HG03354 (cell line): ENCODE measurements around the gene MGRN1.

ENCODE experiments used
- ATAC-seq: cut with Tn5 transposase; IDR thresholded peaks from one replicate; pipeline ENCODE4 v1.9.1; 2021; ENCODE audit warnings: mild to moderate bottlenecking; ENCODE audit not compliant: unreplicated experiment, poor library complexity, severe bottlenecking

The MGRN1 gene

GRCh38 chr16:4683255-4684057 is 58.8 kb downstream of the MGRN1 start:
- no peak for ATAC-seq

GRCh38 chr16:4684058-4684715 is 59.6 kb downstream of the MGRN1 start:
- ATAC-seq, result no peak

- no peak for ATAC-seq
These were observed 60.1 kb downstream of the MGRN1 start for GRCh38 chr16:4684763-4685162.

DNA sequence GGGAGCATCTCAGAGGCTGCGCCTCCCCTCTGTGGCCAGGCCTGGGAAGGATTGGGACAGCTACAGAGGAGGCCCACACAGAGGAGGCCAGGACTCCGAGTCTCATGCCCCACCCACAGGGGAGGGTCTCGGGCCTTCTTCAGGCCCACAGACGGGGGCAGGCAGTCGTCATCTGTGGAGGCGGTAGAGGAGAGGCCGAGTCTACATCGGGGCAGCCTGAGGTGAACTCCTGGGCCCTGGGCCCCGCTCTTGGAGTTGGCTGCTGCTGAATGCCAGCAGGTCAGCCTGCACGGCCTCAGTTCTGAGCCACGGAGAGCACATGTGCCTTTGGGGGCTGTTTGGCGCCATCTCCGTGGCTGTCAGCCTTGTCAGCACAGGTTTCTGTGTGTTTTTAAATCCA is 60.7 kb downstream of the MGRN1 start:
- ATAC-seq, result no peak

GRCh38 chr16:4685776-4686496 is 61.3 kb downstream of the MGRN1 start:
- ATAC-seq, result no peak

GRCh38 chr16:4686497-4687210 is 62.0 kb downstream of the MGRN1 start:
- ATAC-seq, result no peak

DNA sequence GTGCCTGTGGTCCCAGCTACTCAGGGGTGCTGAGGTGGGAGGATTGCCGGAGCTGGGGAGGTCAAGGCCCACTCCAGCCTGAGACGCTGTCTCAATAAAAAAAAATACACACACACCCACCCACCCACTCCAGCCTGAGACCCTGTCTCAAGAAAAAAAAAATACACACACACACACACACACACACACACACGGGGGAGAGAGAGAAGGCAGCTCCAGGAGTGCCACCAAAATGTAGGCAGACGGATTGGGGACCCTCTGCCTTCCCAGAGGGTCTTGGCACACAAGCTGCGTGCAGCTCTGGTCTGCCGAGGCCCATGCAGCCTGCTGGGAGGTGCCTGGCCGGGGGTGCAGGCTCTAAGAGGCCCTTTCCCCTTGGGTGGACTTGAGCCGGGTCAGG is 62.8 kb downstream of the MGRN1 start:
- no peak for ATAC-seq

DNA sequence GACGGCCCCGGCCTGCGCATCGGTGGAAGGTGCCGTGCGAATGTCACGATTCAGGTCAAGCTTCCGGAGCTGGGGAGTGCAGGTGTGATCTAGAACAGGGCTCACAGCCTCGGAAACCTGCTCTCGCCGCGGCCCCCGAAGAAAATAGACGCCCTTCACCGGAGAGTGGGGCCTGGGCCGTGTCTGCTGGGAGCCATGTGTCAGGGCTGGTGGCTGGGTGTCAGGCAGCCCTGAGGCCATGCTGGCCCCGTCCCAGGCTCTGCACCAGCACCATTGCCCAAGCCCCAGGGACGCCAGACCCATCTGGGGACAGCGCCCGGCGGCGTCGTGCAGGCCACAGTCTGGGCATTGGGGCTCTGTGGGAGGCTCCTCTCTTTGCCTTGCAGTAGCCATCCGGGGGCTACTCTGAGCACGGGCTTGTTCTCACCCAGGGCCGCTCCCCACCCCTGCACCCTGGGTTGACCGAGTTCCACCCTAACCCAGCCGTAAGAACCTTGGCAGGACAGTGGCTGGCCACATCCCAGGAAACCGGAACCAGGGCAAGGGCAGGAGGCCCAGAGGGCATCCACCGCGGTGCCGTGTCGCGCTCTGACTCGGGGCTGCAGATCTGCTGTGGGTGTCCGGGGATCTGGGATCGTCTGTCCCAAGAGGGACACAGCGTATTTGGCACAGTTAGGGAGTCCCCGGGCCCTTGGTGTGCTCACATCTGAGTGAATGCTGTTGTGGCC is 63.5 kb downstream of the MGRN1 start:
- ATAC-seq, result no peak

DNA sequence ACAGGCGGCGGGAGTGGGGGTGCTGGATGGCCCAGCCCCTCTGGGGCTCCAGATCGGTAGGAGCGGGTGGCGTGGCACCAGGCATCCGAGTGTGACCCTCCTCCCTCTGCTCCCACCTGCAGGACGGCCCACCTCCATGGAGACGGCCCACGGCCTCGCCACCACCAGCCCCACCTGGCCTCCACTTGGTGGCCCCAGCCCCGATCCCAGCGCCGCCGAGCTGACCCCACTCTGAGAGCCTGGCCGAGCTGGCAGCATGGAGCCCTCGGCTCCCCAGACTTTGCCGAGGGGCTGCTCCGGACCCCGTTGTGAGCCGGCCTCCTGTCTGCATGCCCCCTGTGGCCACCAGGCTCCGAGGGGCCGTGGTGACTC is 64.0 kb downstream of the MGRN1 start:
- no peak for ATAC-seq

- no peak for ATAC-seq
These were observed 64.6 kb downstream of the MGRN1 start for GRCh38 chr16:4689091-4689671.

DNA sequence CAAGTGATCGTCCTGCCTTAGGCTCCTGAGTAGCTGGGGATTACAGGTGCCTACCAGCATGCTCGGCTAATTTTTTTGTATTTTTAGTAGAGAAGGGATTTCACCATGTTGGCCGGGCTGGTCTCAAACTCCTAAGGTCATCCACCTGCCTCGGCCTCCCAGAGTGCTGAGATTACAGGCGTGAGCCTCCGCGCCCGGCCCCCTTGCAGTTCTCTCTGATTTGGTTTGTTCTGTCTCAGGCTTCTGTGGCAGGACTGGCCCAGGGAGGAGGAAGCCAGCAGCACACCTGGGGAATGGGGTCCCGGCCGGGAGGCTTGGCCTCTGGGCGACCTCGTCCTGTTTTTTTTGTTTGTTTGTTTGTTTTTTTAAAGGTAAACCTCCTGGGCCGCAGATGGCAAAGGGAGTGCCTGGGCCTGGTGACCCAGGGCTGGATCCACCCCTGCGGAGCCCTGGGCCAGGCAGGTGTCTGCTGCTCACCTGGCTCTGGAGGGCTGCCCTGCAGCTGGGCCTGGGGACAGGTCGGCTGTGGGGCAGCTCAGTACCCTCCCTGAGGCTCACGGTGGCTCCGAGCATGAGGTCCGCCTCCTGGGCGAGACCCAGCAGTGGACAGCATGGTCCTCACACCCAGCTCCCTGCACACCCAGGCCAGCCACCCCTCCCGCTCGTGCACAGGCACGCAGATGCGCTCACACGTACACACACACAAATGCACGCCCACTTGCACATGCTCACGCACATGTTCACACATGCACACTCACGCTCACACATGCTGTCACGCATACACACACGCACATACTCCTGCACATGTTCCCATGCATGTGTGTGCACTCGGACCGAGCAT is 65.5 kb downstream of the MGRN1 start:
- ATAC-seq, result no peak

DNA sequence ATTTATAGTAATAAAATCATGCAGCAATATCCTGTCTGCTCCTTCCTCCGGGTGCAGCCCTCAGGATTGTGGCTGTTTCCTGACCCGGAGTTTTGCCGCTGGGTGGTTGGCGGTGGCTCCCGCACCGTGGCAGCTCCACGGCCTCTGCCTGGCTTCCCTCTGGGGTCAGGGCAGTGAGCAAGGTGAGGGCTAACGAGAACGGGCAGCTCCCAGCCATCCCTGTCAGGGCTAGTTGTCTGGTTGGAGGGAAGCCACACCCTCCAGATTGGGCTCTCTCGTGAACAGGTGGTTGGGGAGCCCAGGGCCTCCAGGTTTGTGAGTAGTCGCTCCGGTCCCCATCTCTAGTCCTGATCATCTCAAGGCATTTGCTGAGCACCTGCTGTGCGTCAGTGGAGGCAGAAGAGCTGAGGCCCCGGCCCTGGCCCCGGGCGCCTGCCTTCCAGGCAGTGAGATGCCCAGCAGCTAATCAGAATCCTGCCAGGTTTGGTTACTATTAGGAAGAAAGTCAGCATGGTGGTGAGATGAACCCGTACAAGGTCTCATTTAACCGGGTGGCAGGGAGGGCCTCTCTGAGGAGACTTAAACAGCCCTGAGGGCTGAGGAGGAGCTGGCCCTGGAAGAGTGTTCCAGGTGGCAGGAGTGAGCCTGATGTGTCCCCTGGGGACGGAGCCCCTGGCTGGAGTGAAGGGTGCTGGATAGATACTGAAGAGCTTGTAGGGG is 66.5 kb downstream of the MGRN1 start:
- ATAC-seq, result no peak

DNA sequence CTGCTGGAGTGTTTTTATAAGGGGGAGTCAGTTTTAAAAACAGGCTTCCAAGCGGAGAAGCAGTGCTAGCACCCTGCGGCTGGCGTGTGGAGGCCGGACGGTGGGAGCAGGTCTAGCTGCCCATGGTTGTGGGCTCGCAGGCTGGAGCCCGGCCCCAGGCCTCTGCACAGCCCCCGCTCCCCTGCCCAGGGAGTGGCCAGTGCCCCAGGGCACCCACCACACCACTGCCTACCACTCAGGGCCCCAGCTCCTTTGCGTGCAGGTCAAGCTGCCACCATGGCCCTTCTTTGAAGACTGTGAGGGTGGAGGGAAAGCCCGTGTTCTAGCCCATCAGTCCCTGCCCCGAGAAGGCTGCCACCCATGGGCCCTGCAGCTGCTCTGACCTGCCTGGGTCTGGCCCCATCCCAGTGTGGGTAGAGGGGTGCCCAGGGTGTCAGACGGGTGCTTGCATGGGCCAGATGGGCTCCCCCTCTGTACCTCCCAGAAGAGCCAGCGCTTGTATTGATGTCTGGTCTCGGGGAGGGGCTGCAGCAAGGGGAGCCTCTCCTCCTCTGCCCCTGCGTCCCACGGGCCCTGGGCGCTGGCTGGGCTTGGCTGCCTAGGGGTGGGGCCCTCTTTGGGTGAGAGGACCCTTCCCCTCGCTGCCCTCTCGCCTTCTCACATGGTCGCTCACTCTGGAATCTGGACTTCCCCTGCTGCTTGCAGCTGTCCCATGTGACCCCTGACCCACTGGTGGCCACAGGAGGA is 67.2 kb downstream of the MGRN1 start:
- no peak for ATAC-seq

DNA sequence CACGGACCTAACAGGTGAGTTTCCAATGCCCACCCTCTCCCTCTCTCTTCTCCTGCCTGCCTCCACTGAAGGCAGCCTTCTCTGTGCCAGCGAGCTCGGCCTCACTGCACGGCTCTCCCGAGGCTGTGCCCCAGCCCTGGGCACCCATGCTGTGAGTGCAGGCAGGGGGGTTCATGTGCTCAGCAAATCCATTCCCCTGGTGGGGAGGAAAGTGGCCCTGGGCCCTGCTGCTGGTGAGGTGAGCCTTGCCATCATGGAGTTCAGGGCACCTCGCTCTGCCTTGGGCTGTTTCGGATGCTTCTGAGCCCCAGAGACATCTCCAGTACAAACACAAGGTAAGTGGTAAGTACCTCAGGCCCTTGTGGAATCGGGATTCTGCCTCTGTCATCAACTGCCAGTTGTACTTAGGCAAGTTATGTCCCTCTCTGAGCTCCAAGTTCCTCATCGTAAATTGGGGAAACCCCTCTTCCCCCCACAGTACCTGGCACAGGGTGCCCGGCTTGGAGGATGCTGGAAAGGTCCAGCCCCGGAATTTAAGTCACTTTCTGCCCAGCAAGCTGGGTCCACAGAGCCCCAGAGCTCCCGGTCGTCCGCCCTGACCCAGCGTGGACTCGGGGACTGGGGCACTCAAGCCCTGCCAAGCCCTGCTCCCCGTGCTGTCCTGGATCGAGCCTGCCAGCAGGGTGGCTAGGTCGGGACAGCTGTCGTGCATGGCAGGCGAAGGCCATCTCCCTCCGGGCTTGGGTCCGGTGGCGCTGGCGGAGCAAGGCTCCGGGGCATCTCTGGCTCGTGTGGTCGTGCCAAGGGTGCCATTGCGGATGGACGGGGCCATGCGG is 68.1 kb downstream of the MGRN1 start:
- peak; percentile 17 for ATAC-seq

DNA sequence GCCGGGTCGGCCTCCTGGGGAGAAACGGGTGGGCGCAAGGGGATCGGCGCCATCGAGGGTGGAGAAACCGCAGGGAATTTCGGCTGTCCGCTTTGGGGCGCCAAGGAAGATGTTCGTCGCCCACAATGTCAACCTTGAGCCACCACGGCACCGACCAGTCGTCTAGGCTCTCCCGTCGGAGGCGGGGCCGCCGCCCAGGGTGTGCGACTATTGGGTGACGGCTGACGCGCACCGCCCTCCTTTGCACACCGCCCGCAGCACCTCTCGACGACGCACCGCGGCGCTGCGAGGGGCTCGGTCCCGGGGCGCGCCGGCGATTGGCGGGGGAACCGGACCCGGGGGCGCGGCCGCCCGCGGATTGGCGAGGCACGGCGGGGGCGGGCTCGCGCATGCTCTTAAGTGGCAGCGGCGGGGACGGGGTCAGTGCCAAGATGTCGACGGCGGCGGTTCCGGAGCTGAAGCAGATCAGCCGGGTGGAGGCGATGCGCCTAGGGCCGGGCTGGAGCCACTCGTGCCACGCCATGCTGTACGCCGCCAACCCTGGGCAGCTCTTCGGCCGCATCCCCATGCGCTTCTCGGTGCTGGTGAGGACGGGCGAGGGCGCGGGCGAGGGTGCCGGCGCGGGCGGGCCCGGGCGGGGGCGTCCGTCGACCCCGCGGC is 68.8 kb downstream of the MGRN1 start, which contains the start of gene NUDT16L1:
Gene NUDT16L1 (plus strand): TSS at position 267 of the 660 bp plus-strand sequence. CDS start 165 bp downstream, at position 432.
- peak; percentile 94 for ATAC-seq
